Transverse colon (tissue), 4 donors: ENCODE data around the gene PDE4B. TPM values are rescaled to one million over a fixed set of nuclear protein-coding genes. Genes with fewer than 3 reads are reported as not detected.

ENCODE experiments used
- DNase-seq: peaks from one replicate; pipeline ENCODE4 v3.0.0-alpha.2; 2019
- H3K27ac ChIP-seq, 4 donors: fragments of 200-600 bp; sonication (generic); 2 replicates each; pipeline ENCODE4 v1.5.1; 2016 to 2018; ENCODE audit warnings: inconsistent platforms in 4 of 4
- H3K27me3 ChIP-seq: fragments of 200-600 bp; sonication (generic); 2 replicates; pipeline ENCODE4 v1.5.1; 2017; ENCODE audit warnings: inconsistent platforms
- H3K36me3 ChIP-seq, 4 donors: fragments of 200-600 bp; sonication (generic); 2 replicates each; pipeline ENCODE4 v1.5.1; 2017 to 2019; ENCODE audit warnings: inconsistent platforms in 4 of 4
- H3K4me1 ChIP-seq, 4 donors: fragments of 200-600 bp; sonication (generic); 2 replicates each; pipeline ENCODE4 v1.5.1; 2017 to 2020; ENCODE audit warnings: inconsistent platforms in 4 of 4
- H3K4me3 ChIP-seq, 4 donors: fragments of 200-600 bp; sonication (generic); 1 replicate in 1 of 4; 2 replicates in 3 of 4; pipeline versions ENCODE4 v1.5.1 to v1.6.1; 2017 to 2019; ENCODE audit warnings: inconsistent platforms in 4 of 4
- H3K9me3 ChIP-seq, 2 donors: fragments of 200-600 bp; sonication (generic); 2 replicates each; pipeline ENCODE4 v1.5.1; 2017 to 2019; ENCODE audit warnings: inconsistent platforms in 2 of 2
- EP300 ChIP-seq: sonication (generic); formaldehyde crosslinking; IDR thresholded peaks from one replicate; pipeline ENCODE4 v1.6.1; 2017; ENCODE audit warnings: antibody characterized with exemption, low read depth
- POLR2A ChIP-seq: fragments of 450-650 bp; IDR thresholded peaks from one replicate; pipeline ENCODE4 v1.6.1; 2016; ENCODE audit warnings: antibody characterized with exemption, mild to moderate bottlenecking, moderate library complexity
- POLR2AphosphoS5 ChIP-seq, 3 donors: sonication (generic); formaldehyde crosslinking; IDR thresholded peaks; one replicate each; pipeline ENCODE4 v1.6.1; 2016; ENCODE audit warnings: antibody characterized with exemption in 3 of 3
- WGBS, 2 donors: methylation state at CpG; one replicate each; pipeline ENCODE4 v1.1.5; 2018; ENCODE audit warnings: low coverage in 1 of 2; 5-methylcytosine and 5-hydroxymethylcytosine counted together
- in situ Hi-C, 4 donors: fragments of 200-750 bp; cut with MboI; loops; one replicate each; pipeline versions ENCODE4 v1.15.0 to v1.15.1; 2017; ENCODE audit warnings: low sequenced_read_pairs in 3 of 4, low pct_ligation_motif_present in 1 of 4, low pct_unique_long_range_greater_than_20kb in 1 of 4
- intact Hi-C: fragments of 100-400 bp; cut with DNase I; formaldehyde crosslinking; loops from one replicate; pipeline ENCODE4 v1.15.1; 2023; ENCODE audit warnings: low total_unique reads
- total RNA-seq, 4 donors: library from RNA; depleted of rRNA; stranded (reverse); fragments of >200 nt; gene quantifications; one replicate each; pipeline ENCODE4 v1.1.0, GENCODE V29; 2016
- TF ChIP-seq, protein P1 (sequence below), 5 experiments: fragments of 200-600 bp in 3 of 5; fragments of 450-650 bp in 2 of 5; sonication (generic) in 3 of 5; IDR thresholded peaks; 1 replicate in 2 of 5; 2 replicates in 3 of 5; pipeline ENCODE4 v1.5.1; 2016 to 2017; ENCODE audit warnings: antibody characterized with exemption in 5 of 5, inconsistent platforms in 3 of 5, mild to moderate bottlenecking in 2 of 5, moderate library complexity in 1 of 5

PDE4B gene
- total RNA-seq, 4 donors from 2014 or later, result 4.5 to 14.8 (median 6.5) TPM

- DNase-seq, result no peak
- Histone ChIP-seq H3K27me3 (no peaks in the 10 kb centered on the region), H3K36me3 (no peaks in the 10 kb centered on the region), H3K4me1 (no peaks in the 10 kb centered on the region), H3K9me3 (no peaks in the 10 kb centered on the region), H3K4me3 (no peak overlapping the region), H3K27ac (no peak overlapping the region)
- TF ChIP-seq EP300, result no peak
- intact Hi-C loops (no loop called here), in situ Hi-C loops (no loop called here)
- WGBS, 2 donors, result 52 to 55% methylated on average over 6 of the region's 6 CpGs
Measured at GRCh38 chr1:65992165-65992821, 199.6 kb downstream of the PDE4B start.

- no peaks in the 10 kb centered on the region for H3K4me1 ChIP-seq
- WGBS, 2 donors, result 92% methylated on average over 6 to 7 of the region's 7 CpGs
- no peaks in the 10 kb centered on the region for H3K9me3 ChIP-seq
- in situ Hi-C loops, result no loop called here
- no peaks in the 10 kb centered on the region for H3K27me3 ChIP-seq
- no peaks in the 10 kb centered on the region for H3K36me3 ChIP-seq
- intact Hi-C loops, result no loop called here
- TF ChIP-seq POLR2AphosphoS5 (IDR thresholded peaks at IDR 0.05) (no peak), POLR2A (no peak), EP300 (no peak)
- TF ChIP-seq, protein P1, sequence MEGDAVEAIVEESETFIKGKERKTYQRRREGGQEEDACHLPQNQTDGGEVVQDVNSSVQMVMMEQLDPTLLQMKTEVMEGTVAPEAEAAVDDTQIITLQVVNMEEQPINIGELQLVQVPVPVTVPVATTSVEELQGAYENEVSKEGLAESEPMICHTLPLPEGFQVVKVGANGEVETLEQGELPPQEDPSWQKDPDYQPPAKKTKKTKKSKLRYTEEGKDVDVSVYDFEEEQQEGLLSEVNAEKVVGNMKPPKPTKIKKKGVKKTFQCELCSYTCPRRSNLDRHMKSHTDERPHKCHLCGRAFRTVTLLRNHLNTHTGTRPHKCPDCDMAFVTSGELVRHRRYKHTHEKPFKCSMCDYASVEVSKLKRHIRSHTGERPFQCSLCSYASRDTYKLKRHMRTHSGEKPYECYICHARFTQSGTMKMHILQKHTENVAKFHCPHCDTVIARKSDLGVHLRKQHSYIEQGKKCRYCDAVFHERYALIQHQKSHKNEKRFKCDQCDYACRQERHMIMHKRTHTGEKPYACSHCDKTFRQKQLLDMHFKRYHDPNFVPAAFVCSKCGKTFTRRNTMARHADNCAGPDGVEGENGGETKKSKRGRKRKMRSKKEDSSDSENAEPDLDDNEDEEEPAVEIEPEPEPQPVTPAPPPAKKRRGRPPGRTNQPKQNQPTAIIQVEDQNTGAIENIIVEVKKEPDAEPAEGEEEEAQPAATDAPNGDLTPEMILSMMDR (IDR thresholded peaks at IDR 0.05), result no peak
- no peak overlapping the region for H3K27ac ChIP-seq
- no peak overlapping the region for H3K4me3 ChIP-seq
- DNase-seq, result no peak
Measured at GRCh38 chr1:65992831-65993271, 200.2 kb downstream of the PDE4B start.

DNA sequence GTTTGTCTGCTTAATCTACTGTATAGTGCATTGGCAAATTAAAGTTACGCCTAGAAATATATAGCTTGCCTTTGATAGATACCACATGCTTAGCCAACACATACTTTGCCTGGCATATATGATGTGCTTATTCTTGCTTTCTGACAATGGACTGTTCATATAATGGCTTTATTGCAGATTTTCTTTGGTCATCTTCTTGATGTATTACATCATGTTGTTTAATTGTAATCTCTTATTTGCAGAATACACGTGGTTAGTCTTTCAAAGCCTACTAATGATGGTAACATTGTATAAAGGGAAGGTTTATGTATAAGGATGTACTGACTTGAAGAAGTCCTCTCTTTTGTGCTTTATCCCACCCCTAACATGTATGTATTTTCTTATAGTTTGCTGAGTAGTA is 201.5 kb downstream of the PDE4B start:
- Histone ChIP-seq H3K36me3 (no peaks in the 10 kb centered on the region), H3K27me3 (no peaks in the 10 kb centered on the region), H3K4me1 (no peaks in the 10 kb centered on the region), H3K27ac (no peak overlapping the region), H3K9me3 (no peaks in the 10 kb centered on the region), H3K4me3 (no peak overlapping the region)
- in situ Hi-C loops (no loop called here), intact Hi-C loops (no loop called here)
- WGBS, 2 donors, result 40 to 71% methylated on average over 2 of the region's 2 CpGs
- DNase-seq, result no peak
- TF ChIP-seq EP300, result no peak
- no peak for TF ChIP-seq POLR2AphosphoS5 (IDR thresholded peaks at IDR 0.05)
- TF ChIP-seq, protein P1 (IDR thresholded peaks at IDR 0.05), result no peak
- TF ChIP-seq POLR2A, result no peak

- Histone ChIP-seq H3K27ac (no peak overlapping the region), H3K9me3 (no peaks in the 10 kb centered on the region), H3K4me1 (no peaks in the 10 kb centered on the region), H3K4me3 (no peak overlapping the region), H3K27me3 (no peaks in the 10 kb centered on the region), H3K36me3 (no peaks in the 10 kb centered on the region)
- DNase-seq, result no peak
- TF ChIP-seq EP300 (no peak), POLR2AphosphoS5 (IDR thresholded peaks at IDR 0.05) (no peak), POLR2A (no peak)
- TF ChIP-seq, protein P1 (IDR thresholded peaks at IDR 0.05), result no peak
- intact Hi-C loops (no loop called here), in situ Hi-C loops (no loop called here)
- 54 to 58% methylated on average over 6 of the region's 6 CpGs for WGBS, 2 donors
Measured at GRCh38 chr1:65995336-65995735, 202.6 kb downstream of the PDE4B start.

GRCh38 chr1:65995928-65996327 is 203.2 kb downstream of the PDE4B start:
- in situ Hi-C loops (no loop called here), intact Hi-C loops (no loop called here)
- TF ChIP-seq POLR2AphosphoS5 (IDR thresholded peaks at IDR 0.05) (no peak), EP300 (no peak), POLR2A (no peak)
- TF ChIP-seq, protein P1 (IDR thresholded peaks at IDR 0.05), result no peak
- no peaks in the 10 kb centered on the region for H3K36me3 ChIP-seq
- no peaks in the 10 kb centered on the region for H3K27me3 ChIP-seq
- no peak overlapping the region for H3K27ac ChIP-seq
- no peaks in the 10 kb centered on the region for H3K4me1 ChIP-seq
- H3K4me3 ChIP-seq, result no peak overlapping the region
- DNase-seq, result no peak
- H3K9me3 ChIP-seq, result no peaks in the 10 kb centered on the region
